ENCODE measurements around the gene ABCG1. TPM values are rescaled to one million over a fixed set of nuclear protein-coding genes. Genes with fewer than 3 reads are reported as not detected.

ABCG1 gene
- total RNA-seq, 1 donor from 2014 or later, result 10.2 TPM

GRCh38 chr21:42294273-42294880, 75.4 kb downstream of the ABCG1 start:
- no peak for DNase-seq (ENCODE audit: low spot score)
- H3K4me3 Mint-ChIP-seq, result no peak overlapping the region
- no peaks in the 10 kb centered on the region for H3K27me3 Mint-ChIP-seq (ENCODE audit: insufficient read depth)
- peaks cover 13% of the 10 kb centered on the region for H3K36me3 Mint-ChIP-seq (ENCODE audit: low read depth)
- no peaks in the 10 kb centered on the region for H3K9me3 Mint-ChIP-seq
- intact Hi-C loops (cut with micrococcal nuclease), result no loop called here
- H3K4me1 Mint-ChIP-seq (ENCODE audit: low read depth), result peaks cover 6% of the 10 kb centered on the region
- H3K27ac Mint-ChIP-seq, result no peak overlapping the region

GRCh38 chr21:42295845-42296244, 76.9 kb downstream of the ABCG1 start:
- peaks cover 15% of the 10 kb centered on the region for H3K4me1 Mint-ChIP-seq (ENCODE audit: low read depth)
- H3K27me3 Mint-ChIP-seq (ENCODE audit: insufficient read depth), result no peaks in the 10 kb centered on the region
- intact Hi-C loops (cut with micrococcal nuclease), result no loop called here
- no peaks in the 10 kb centered on the region for H3K9me3 Mint-ChIP-seq
- no peak for DNase-seq (ENCODE audit: low spot score)
- H3K36me3 Mint-ChIP-seq (ENCODE audit: low read depth), result peaks cover 13% of the 10 kb centered on the region
- H3K4me3 Mint-ChIP-seq, result no peak overlapping the region
- no peak overlapping the region for H3K27ac Mint-ChIP-seq

GRCh38 chr21:42296501-42296900, 77.6 kb downstream of the ABCG1 start:
- Mint-ChIP-seq H3K9me3 (no peaks in the 10 kb centered on the region), H3K36me3 (ENCODE audit: low read depth) (peaks cover 11% of the 10 kb centered on the region), H3K4me3 (no peak overlapping the region), H3K4me1 (ENCODE audit: low read depth) (peaks cover 15% of the 10 kb centered on the region), H3K27ac (no peak overlapping the region), H3K27me3 (ENCODE audit: insufficient read depth) (no peaks in the 10 kb centered on the region)
- intact Hi-C loops (cut with micrococcal nuclease), result no loop called here
- no peak for DNase-seq (ENCODE audit: low spot score)

- Mint-ChIP-seq H3K9me3 (no peaks in the 10 kb centered on the region), H3K4me3 (no peak overlapping the region), H3K36me3 (ENCODE audit: low read depth) (peaks cover 11% of the 10 kb centered on the region), H3K4me1 (ENCODE audit: low read depth) (peaks cover 15% of the 10 kb centered on the region), H3K27me3 (ENCODE audit: insufficient read depth) (no peaks in the 10 kb centered on the region), H3K27ac (no peak overlapping the region)
- intact Hi-C loops (cut with micrococcal nuclease), result no loop called here
- no peak for DNase-seq (ENCODE audit: low spot score)
Measured at GRCh38 chr21:42297377-42297776, 78.4 kb downstream of the ABCG1 start.

GRCh38 chr21:42298237-42298636, 79.3 kb downstream of the ABCG1 start:
- H3K36me3 Mint-ChIP-seq (ENCODE audit: low read depth), result peaks cover 11% of the 10 kb centered on the region
- intact Hi-C loops (cut with micrococcal nuclease), result no loop called here
- peaks cover 15% of the 10 kb centered on the region for H3K4me1 Mint-ChIP-seq (ENCODE audit: low read depth)
- no peaks in the 10 kb centered on the region for H3K9me3 Mint-ChIP-seq
- no peak for DNase-seq (ENCODE audit: low spot score)
- no peak overlapping the region for H3K27ac Mint-ChIP-seq
- H3K4me3 Mint-ChIP-seq, result no peak overlapping the region
- H3K27me3 Mint-ChIP-seq (ENCODE audit: insufficient read depth), result no peaks in the 10 kb centered on the region

- Mint-ChIP-seq H3K4me1 (ENCODE audit: low read depth) (peaks cover 15% of the 10 kb centered on the region), H3K9me3 (no peaks in the 10 kb centered on the region), H3K27ac (no peak overlapping the region), H3K4me3 (no peak overlapping the region), H3K27me3 (ENCODE audit: insufficient read depth) (no peaks in the 10 kb centered on the region), H3K36me3 (ENCODE audit: low read depth) (peaks cover 11% of the 10 kb centered on the region)
- intact Hi-C loops (cut with micrococcal nuclease), result no loop called here
- no peak for DNase-seq (ENCODE audit: low spot score)
Measured at GRCh38 chr21:42298657-42299056, 79.7 kb downstream of the ABCG1 start.

GRCh38 chr21:42299324-42300044, 80.5 kb downstream of the ABCG1 start:
- H3K36me3 Mint-ChIP-seq (ENCODE audit: low read depth), result peaks cover 9% of the 10 kb centered on the region
- no peaks in the 10 kb centered on the region for H3K27me3 Mint-ChIP-seq (ENCODE audit: insufficient read depth)
- H3K4me1 Mint-ChIP-seq (ENCODE audit: low read depth), result peaks cover 15% of the 10 kb centered on the region
- H3K4me3 Mint-ChIP-seq, result no peak overlapping the region
- intact Hi-C loops (cut with micrococcal nuclease), result loop anchor here (10.0 kb wide), 1 partner anchor 215 kb away; the partner anchor contains the start of gene SLC37A1
- H3K9me3 Mint-ChIP-seq, result no peaks in the 10 kb centered on the region
- no peak overlapping the region for H3K27ac Mint-ChIP-seq
- peak; percentile 46 for DNase-seq (ENCODE audit: low spot score)

- Mint-ChIP-seq H3K27ac (no peak overlapping the region), H3K27me3 (ENCODE audit: insufficient read depth) (no peaks in the 10 kb centered on the region), H3K4me3 (no peak overlapping the region), H3K4me1 (ENCODE audit: low read depth) (peaks cover 15% of the 10 kb centered on the region), H3K36me3 (ENCODE audit: low read depth) (peaks cover 7% of the 10 kb centered on the region), H3K9me3 (no peaks in the 10 kb centered on the region)
- intact Hi-C loops (cut with micrococcal nuclease), result loop anchor here (10.0 kb wide), 1 partner anchor 215 kb away; the partner anchor contains the start of gene SLC37A1
- no peak for DNase-seq (ENCODE audit: low spot score)
Measured at GRCh38 chr21:42300045-42300583, 81.2 kb downstream of the ABCG1 start.

- Mint-ChIP-seq H3K9me3 (no peaks in the 10 kb centered on the region), H3K4me1 (ENCODE audit: low read depth) (peaks cover 15% of the 10 kb centered on the region), H3K36me3 (ENCODE audit: low read depth) (peaks cover 4% of the 10 kb centered on the region), H3K27ac (no peak overlapping the region), H3K4me3 (no peak overlapping the region), H3K27me3 (ENCODE audit: insufficient read depth) (peaks cover 3% of the 10 kb centered on the region)
- intact Hi-C loops (cut with micrococcal nuclease), result loop anchor here (10.0 kb wide), 1 partner anchor 214 kb away; the partner anchor contains the start of gene SLC37A1
- DNase-seq (ENCODE audit: low spot score), result no peak
Measured at GRCh38 chr21:42300956-42301355, 82.0 kb downstream of the ABCG1 start.

- Mint-ChIP-seq H3K4me3 (no peak overlapping the region), H3K4me1 (ENCODE audit: low read depth) (peaks cover 15% of the 10 kb centered on the region), H3K27me3 (ENCODE audit: insufficient read depth) (peaks cover 3% of the 10 kb centered on the region), H3K36me3 (ENCODE audit: low read depth) (peaks cover 2% of the 10 kb centered on the region), H3K9me3 (no peaks in the 10 kb centered on the region), H3K27ac (no peak overlapping the region)
- intact Hi-C loops (cut with micrococcal nuclease), result loop anchor here (10.0 kb wide), 1 partner anchor 213 kb away; the partner anchor contains the start of gene SLC37A1
- DNase-seq (ENCODE audit: low spot score), result no peak
Measured at GRCh38 chr21:42301371-42302075, 82.6 kb downstream of the ABCG1 start.

- Mint-ChIP-seq H3K36me3 (ENCODE audit: low read depth) (peaks cover under 1% of the 10 kb centered on the region), H3K4me3 (no peak overlapping the region), H3K27ac (no peak overlapping the region), H3K27me3 (ENCODE audit: insufficient read depth) (peaks cover 7% of the 10 kb centered on the region), H3K9me3 (no peaks in the 10 kb centered on the region), H3K4me1 (ENCODE audit: low read depth) (peaks cover 15% of the 10 kb centered on the region)
- intact Hi-C loops (cut with micrococcal nuclease), result loop anchor here (10.0 kb wide), 1 partner anchor 213 kb away; the partner anchor contains the start of gene SLC37A1
- no peak for DNase-seq (ENCODE audit: low spot score)
Measured at GRCh38 chr21:42302076-42302650, 83.2 kb downstream of the ABCG1 start.

GRCh38 chr21:42302794-42303193, 83.9 kb downstream of the ABCG1 start:
- intact Hi-C loops (cut with micrococcal nuclease), result loop anchor here (10.0 kb wide), 1 partner anchor 212 kb away; the partner anchor contains the start of gene SLC37A1
- DNase-seq (ENCODE audit: low spot score), result no peak
- H3K27me3 Mint-ChIP-seq (ENCODE audit: insufficient read depth), result peaks cover 10% of the 10 kb centered on the region
- H3K9me3 Mint-ChIP-seq, result no peaks in the 10 kb centered on the region
- H3K4me1 Mint-ChIP-seq (ENCODE audit: low read depth), result peaks cover 15% of the 10 kb centered on the region
- H3K36me3 Mint-ChIP-seq (ENCODE audit: low read depth), result no peaks in the 10 kb centered on the region
- no peak overlapping the region for H3K4me3 Mint-ChIP-seq
- H3K27ac Mint-ChIP-seq, result no peak overlapping the region
